ENCODE measurements around the gene GPR179.

GRCh38 chr17:38329284-38329683 lies 14.5 kb downstream of the GPR179 start:
- TF ChIP-seq CTCF (IDR thresholded peaks at IDR 0.05) (no peak), POLR2A (IDR thresholded peaks at IDR 0.05) (no peak)
